Germinal center (tissue), 1 donor: ENCODE data around the gene MED29.

ENCODE experiments used
- DNase-seq: peaks from one replicate; pipeline ENCODE4 v3.0.0; 2012; ENCODE audit warnings: mixed read lengths, low spot score

MED29 gene

DNA sequence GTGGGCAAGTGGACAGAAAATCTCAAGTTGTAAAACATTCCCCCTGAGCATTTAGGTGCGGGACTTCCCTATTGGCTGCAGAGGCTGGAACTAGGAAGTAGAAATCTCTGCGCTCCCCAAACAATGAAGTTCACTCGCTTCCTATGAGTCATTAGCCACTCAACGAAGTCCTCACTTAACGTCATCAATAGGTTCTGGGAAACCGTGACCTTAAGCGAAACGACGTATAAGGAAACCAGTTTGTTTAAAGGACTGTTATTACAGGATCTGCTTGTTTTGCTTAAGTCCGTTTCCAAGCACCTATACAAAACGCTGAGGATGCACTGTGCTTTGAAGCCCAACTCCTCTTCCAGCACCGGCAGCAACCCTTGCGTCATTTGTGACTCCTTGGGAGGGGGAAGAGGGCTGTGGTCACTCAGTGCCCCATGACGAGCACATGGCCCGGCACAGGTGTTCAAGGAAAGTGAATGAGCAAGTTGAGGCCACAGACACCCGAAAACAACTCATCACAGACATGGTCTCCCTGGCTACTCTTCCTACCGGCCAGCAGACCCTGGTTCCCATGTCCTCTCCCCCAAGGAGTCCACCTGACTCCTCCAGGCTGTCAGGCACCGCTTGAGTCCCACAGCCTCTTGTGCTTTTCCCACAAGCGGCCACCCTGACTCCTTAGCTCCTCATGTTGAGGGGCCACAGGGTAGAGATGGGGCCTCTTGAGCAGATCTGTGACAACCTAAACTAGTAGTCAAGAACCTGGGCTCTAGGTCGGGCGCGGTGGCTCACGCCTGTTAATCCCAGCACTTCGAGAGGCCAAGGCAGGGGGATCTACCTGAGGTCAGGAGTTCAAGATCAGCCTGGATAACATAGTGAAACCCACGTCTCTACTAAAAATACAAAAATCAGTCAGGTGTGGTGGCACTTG lies 39.8 kb downstream of the MED29 start:
- no peak for DNase-seq

DNA sequence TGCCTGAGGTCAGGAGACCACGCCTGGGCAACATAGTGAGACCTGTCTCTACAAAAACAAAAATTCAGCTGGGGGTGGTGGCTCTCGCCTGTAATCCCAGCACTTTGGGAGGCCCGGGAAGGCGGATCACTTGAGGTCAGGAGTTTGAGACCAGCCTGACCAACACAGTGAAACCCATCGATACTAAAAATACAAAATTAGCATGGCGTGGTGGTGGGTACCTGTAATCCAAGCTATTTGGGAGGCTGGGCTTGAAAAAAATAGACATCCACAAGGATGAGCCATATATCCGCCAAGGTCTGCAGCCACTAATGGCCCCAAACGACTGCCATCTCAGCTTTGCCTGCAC lies 41.5 kb downstream of the MED29 start:
- DNase-seq, result no peak

DNA sequence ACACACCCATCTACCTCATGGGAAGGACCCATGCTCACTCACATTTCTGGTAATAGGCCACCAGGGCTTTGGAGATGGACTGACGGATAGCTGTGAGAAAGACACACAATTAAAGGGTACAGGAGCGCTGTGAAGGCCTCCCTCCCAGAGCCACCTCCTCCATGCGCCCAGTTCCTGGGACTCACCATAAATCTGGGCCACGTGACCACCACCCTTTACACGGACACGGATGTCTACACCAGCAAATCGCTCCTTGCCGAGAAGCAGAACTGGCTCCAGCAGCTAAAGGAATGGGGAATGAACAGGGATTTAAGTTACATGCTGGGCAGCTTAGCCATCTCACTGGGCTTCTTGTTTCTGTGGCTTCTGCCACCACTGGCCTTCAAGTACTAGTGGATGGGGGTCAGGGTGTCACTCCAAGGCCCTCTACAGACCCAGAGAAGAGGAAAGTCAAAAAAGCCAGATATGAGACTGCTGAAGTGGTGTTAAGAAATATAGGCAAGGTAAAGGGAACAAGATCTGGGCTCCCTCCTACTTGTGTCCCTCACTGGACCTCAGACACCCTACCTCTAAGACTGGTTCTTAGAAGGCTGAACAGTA lies 42.4 kb downstream of the MED29 start:
- DNase-seq, result no peak

DNA sequence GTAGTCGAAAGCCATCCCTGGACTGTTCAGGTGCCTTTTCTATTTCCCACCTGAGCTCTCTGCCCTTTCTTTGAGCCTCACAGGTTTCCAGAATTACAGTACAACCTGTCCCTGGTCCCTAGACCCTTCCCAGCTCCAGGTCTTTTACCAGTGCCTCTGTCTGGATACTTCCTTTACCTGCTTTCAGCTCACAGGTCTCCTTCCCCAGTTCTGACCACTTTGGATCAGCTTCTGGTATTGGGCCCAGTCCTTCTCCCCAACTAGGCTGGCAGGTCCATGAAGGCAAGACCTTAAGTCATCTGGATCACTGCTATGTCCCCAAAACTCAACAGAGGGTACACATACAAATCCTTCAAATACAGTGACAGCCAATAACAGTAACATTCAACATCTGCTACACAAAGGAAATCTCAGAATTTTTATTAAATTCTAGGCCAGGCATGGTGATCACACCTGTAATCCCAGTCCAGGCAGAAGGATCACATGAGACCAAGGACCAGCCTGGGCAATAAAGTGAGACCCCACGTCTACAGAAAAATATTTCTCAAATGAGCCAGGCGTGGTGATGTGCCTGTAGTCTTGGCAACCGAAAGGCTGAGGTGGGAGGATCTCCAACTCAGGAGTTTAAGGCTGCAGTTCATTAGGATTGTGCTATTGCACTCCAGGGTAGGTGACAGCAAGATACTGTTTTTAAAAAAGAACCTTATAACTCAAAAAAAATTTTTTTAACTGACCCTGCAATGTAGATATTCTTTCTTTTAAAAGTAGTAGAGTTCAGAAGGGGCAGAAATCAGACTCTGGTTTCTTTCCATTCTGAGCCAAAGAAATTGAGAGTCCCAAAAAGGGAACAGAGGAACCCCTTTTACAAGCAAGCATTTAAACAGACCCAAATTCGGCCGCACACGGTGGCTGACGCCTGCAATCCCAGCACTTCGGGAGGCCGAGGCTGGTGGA lies 43.2 kb downstream of the MED29 start:
- no peak for DNase-seq

DNA sequence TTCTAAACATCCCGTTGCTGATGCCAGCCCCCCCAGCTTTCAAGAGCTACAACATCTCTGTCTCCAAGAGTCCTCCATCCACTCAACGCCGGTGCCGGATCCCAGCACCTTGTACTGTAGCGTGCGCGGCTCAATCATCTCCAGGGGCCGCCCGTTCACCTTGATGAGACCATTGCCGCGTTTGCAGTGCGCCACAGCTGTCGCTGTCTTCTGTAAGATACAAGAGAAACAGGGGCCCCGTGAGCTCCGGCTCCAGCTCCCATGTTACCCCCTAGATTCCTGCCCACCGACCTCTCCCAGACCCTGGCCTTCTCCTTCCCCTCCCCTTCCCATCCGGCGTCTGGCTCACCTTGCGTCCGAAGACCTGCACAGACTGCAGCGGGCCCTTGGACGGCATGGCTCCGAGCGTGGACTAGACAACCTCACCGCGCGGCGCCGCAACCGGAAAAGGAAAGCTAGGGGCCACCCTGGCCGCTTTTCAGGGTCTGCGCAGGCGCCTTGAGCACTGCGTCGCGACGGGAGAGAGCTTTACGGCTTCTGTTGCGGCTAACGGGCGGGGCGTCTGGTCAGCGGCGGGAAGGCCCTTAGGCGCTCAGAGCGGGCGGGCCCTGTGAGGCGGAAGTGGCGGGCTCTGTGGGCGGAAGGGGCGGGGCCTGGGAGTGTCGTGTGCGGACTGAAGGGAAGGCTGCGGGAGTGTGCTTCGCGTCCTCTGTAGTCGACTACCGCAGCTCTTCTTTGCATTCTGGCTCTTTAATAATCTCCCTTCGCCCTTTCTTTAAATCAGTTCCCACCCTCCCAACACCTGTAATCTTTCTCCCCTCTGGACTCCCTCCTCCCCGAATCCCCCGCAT lies 44.5 kb downstream of the MED29 start, which contains the start of gene RPS16:
TSS of gene RPS16 (minus strand) at position 451 of the 851 bp plus-strand sequence. CDS start at position 397, 54 bp downstream.
- DNase-seq, result peak; percentile 92

DNA sequence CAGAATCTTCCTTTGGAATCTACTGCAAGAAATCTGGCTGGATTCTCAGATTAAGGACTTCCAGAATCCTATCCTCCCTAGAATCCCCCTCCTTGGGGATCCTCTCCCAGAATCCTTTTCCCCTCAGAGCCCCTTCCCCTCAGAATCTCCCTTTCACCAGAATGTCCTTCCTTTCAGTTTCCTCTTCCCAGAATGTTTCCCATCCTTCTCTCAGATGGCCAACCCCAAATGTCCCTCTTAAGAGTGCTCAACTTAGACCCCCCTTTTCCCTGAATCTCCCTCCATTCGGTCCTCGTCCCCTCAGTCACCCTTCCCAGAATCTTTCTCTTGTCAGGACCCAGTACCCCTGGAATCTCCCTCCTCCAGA lies 45.2 kb downstream of the MED29 start:
- DNase-seq, result no peak

DNA sequence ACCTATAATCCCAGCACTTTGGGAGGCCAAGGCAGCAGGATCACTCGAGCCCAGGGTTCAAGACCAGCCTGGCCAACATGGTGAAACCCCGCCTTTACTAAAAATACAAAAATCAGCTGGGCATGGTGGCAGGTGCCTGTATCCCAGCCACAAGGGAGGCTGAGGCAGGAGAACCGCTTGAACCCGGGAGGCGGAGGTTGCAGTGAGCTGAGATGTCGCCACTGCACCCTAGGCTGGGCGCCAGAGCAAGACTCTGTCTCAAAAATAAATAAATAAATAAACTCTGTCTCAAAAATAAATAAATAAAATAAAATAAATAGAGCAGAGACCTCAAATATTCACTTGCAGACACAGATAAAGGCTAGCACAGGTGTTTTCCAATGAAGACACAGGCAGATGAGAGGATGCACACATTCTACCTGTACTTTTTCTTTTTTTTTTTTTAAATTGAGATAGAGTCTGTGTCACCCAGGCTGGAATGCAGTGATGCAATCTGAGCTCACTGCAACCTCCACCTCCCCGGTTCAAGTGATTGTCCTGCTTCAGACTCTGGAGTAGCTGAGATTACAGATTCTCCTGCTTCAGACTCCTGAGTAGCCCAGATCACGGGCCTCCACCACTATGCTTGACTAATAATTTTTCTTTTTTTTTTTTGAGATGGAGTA lies 47.2 kb downstream of the MED29 start:
- no peak for DNase-seq

DNA sequence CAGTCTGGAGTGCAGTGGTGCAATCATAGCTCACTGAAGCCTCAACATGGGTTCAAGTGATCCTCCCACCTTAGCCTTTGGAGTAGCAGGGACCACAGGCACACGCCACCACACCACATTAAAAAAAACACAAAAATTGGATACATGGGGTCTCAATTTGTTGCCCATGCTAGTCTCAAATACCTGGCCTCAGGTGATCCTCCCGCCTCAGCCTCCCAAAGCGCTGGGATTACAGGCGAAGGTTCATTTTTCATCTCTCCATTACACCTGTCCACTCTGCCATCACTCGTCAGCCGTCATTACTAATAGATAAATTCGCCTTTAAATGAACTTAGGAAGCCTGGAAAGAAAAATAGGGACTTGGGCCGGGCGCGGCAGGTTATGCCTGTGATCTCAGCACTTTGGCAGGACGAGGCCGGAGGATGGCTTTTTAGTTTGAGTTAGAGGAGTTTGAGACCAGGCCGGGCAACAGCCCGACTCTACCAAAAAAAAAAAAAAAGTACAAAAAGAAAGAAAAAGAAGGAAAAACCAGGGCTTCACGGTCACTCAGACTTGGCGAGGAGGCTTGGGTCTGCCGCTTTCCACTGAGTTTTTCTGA lies 53.5 kb downstream of the MED29 start:
- no peak for DNase-seq

DNA sequence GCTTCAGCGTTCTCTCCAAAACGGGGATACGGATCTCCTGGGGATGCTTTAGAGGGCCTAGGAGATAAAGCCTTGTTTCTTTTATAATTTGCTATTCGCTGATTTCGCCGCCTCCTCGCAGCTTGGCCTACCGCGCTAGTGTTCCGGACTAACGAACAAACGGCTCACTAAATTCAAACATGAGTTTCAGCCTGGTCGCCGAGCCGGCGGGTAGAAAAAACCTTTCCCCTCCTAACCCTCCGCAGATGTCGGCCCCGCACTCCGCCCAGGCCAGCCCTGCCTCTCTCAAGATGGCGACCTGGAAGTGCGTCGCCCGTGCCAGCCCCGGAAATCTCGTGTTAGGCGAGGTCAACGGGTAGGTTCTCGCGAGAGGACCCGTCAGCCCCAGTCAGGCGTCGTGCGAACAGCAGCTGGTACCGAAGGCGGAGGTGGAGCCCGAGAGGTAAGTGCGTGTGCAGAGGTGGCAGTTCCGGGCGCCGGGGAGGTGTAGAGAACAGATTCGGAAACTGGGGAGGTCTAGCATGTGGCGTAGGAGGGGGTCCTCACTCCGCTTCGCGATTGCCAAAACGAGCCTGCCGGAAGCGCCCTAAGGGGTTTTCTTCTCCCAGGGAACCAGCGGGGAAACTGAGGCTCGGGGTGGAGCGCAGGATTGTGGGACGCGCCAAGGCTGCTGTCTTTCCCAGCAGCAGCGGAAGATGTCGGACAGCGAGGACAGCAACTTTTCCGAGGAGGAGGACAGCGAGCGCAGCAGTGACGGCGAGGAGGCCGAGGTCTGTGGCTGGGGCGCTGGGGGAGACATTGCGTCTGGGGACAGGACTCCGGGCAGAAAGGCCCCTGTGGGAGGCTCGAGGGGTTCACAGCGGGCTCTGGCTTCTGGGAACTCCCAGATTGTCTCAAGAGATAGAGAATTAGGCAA lies 54.3 kb downstream of the MED29 start, which contains the start of gene SUPT5H:
TSS of gene SUPT5H (plus strand) at position 387 of the 916 bp plus-strand sequence. CDS start at position 696, 309 bp downstream.
- peak; percentile 97 for DNase-seq

DNA sequence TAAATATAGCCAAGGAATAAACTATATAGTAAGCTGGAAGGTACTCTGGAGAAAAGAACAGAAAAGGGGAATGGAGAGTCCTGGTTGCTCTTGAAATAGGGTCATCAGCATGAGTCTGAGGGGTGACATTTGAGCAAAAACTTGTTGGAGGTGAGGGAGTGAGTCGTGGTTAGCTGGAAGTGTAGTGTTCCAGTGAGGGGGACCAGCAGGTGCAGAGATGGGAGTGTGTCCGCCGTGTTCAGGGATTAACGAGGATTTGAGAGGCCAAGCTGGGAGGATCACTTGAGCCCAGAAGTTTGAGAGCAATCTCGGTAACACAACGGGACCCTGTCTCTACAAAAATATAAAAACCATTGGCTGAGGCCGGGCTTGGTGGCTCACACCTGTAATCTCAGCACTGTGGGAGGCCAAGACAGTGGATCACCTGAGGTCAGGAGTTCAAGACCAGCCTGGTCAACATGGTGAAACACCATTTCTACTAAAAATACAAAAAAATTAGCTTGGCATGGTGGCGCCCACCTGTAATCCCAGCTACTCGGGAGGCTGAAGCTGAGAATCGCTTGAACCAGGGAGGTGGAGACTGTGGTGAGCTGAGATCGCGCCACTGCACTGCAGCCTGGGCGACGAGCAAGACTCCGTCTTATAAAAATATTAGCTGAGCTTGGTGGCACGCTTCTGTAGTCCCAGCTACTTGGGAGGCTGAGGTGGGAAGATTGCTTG lies 55.3 kb downstream of the MED29 start:
- no peak for DNase-seq

DNA sequence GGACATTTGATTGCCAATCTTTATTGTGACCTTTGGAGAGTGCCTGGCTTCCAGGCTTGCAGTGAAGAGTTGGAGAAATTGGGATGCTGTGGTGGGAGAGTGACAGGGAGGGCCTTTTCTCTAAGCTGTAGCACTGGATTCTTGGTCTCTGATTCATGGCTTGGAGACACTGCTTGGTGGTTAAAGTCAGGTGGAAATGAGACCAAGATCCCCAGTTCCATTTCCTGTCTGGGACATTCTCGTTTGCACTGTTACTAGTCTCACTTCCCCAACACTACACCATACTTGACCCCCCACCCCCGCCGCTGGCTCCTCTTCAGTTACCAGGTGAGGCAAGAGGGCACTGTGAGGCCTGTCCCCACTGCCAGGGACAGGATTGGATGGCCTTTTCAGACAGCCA lies 57.1 kb downstream of the MED29 start:
- DNase-seq, result peak; percentile 71

DNA sequence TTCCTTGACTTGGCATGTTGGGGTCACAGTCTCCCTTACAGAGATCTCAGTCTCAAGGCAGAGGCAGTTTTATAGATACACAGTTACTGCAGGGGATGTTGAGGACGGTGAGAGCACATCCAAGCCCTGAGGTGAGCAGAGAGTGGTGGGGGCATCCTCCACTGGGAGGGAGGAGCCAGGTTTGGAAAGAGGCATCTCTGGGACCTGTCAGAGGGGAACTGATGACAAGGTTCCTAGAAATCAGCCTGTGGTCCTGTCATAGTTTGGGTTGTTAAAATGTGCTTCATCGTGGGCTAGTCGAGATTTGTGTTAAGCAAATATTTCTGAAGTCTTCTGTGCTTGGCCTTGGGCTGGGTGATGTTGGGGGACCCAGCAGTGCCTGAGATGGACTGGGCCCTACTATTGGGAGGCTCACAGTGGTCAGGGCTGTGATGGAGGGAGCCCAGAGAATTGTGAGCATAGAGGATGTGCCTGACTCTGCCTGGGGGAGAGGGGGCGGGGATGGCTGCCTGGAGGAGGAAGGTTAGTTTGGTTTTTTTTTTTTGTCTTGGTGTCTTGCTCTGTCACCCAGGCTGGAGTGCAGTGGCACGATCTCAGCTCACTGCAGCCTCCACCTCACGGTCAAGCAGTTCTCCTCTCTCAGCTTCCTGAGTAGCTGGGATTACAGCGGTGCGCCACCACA lies 58.1 kb downstream of the MED29 start:
- DNase-seq, result no peak
